Muscle of leg (tissue), 11 donors: ENCODE data around the gene TMEM18. TPM values are rescaled to one million over a fixed set of nuclear protein-coding genes. Genes with fewer than 3 reads are reported as not detected.

Source experiments
- DNase-seq: peaks from one replicate; pipeline ENCODE4 v3.0.0; 2013
- H3K27ac ChIP-seq: one replicate; pipeline ENCODE4 v1.5.1; 2013; ENCODE audit warnings: mild to moderate bottlenecking, low read length, control low read depth
- H3K27me3 ChIP-seq: one replicate; pipeline ENCODE4 v1.6.1; 2013; ENCODE audit warnings: low read length; ENCODE audit not compliant: control insufficient read depth, insufficient read depth
- H3K36me3 ChIP-seq: one replicate; pipeline ENCODE4 v1.6.1; 2013; ENCODE audit warnings: low read length; ENCODE audit not compliant: control insufficient read depth, insufficient read depth
- H3K4me1 ChIP-seq: one replicate; pipeline ENCODE4 v1.6.1; 2013; ENCODE audit warnings: low read length; ENCODE audit not compliant: control insufficient read depth, insufficient read depth
- H3K4me3 ChIP-seq: one replicate; pipeline ENCODE4 v1.5.1; 2013; ENCODE audit warnings: low read length, control low read depth
- H3K9me3 ChIP-seq: replicated peaks from 2 replicates; pipeline ENCODE4 v1.6.1; 2013; ENCODE audit warnings: low read depth, low read length; ENCODE audit not compliant: control insufficient read depth
- WGBS: methylation state at CpG from one replicate; pipeline ENCODE4 v1.1.5; 2013; ENCODE audit warnings: missing lambda C conversion rate; ENCODE audit not compliant: insufficient coverage; 5-methylcytosine and 5-hydroxymethylcytosine counted together
- polyA plus RNA-seq, 8 donors: library from polyadenylated mRNA; unstranded; fragments of 120-200 nt; gene quantifications; one replicate each; pipeline versions ENCODE4 v1.2.1 to v1.2.3, GENCODE V29; 2013; ENCODE audit warnings: inconsistent platforms in 1 of 8, low replicate concordance in 1 of 8; ENCODE audit not compliant: insufficient read length in 8 of 8, insufficient read depth in 1 of 8
- total RNA-seq: library from RNA; stranded (reverse); fragments of 120-200 nt; gene quantifications from one replicate; pipeline ENCODE4 v1.2.4, GENCODE V29; 2013

TMEM18 gene
- total and polyA plus RNA-seq, 9 donors, result 42.7 to 53.4 (median 46.4) TPM

- Histone ChIP-seq H3K27me3 (no peaks in the 10 kb centered on the region), H3K9me3 (no peaks in the 10 kb centered on the region), H3K4me3 (no peak overlapping the region), H3K4me1 (no peaks in the 10 kb centered on the region), H3K27ac (no peak overlapping the region), H3K36me3 (no peaks in the 10 kb centered on the region)
- DNase-seq, result no peak
- WGBS, result 65% methylated on average over 2 of the region's 5 CpGs
Observed at GRCh38 chr2:696463-696862, 19.3 kb upstream of the TMEM18 start.

DNA sequence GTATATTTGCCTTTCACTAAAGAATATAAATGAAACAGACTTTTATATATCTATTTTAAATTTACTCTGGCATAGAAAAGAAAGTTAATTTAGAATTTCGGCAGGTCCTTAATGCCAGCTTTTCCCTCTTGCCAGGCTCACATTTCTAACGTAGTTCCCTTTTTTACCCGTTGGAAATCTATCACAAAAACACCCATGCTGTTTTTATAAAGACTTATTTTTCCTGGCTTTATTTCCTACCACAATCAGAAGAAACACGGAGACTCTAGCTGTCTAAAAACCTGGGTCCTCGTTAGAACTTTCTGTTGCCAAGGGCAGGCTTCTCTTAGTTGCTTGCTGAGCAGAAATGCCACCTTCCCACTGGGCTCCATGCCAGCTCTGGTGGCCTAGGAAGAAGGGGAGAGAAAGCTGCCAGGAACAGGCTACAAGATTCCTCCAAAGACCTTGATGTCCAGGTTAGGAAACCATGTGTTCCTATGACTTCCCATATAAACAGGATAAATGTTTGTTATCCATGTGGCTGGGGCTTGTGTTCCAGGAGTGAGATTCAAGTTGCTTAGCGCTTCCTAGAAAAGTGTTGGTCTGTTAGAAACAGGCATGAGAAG is 17.8 kb upstream of the TMEM18 start:
- H3K27ac ChIP-seq, result no peak overlapping the region
- no peak overlapping the region for H3K4me3 ChIP-seq
- no peaks in the 10 kb centered on the region for H3K4me1 ChIP-seq
- H3K9me3 ChIP-seq, result no peaks in the 10 kb centered on the region
- no peak for DNase-seq
- WGBS, result 38% methylated on average over 3 of the region's 6 CpGs
- H3K27me3 ChIP-seq, result no peaks in the 10 kb centered on the region
- H3K36me3 ChIP-seq, result no peaks in the 10 kb centered on the region

- no peaks in the 10 kb centered on the region for H3K4me1 ChIP-seq
Observed at GRCh38 chr2:694174-694573, 17.0 kb upstream of the TMEM18 start.

DNA sequence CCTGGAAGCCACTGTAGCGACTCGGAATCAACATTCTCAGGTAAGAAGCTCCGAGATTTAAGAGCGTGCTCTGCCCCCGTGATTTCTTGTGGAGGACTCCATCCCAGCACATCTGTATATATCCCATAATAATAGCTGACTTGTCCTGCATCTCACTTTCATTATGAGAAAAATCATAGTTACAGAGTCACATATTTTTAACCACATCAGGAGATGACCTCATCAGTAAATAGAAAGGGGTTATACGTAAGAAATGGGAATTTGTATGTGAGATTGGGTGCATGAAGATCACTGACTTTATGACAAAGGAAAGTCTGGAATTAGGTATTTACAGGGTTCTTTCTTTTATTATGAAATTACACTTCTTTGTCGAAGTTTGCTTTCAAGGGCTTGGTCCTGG is 16.4 kb upstream of the TMEM18 start:
- Histone ChIP-seq H3K9me3 (no peaks in the 10 kb centered on the region), H3K4me3 (no peak overlapping the region), H3K36me3 (no peaks in the 10 kb centered on the region), H3K4me1 (no peaks in the 10 kb centered on the region), H3K27ac (no peak overlapping the region), H3K27me3 (peaks cover 2% of the 10 kb centered on the region)
- no peak for DNase-seq
- 90% methylated on average over 5 of the region's 7 CpGs for WGBS

More at GRCh38 chr2:694174-694573, 17.0 kb upstream of the TMEM18 start:
- Histone ChIP-seq H3K4me3 (no peak overlapping the region), H3K27ac (no peak overlapping the region), H3K27me3 (no peaks in the 10 kb centered on the region), H3K36me3 (no peaks in the 10 kb centered on the region), H3K9me3 (no peaks in the 10 kb centered on the region)
- WGBS, result no CpG with 5 or more reads among the region's 2 CpGs
- DNase-seq, result no peak

DNA sequence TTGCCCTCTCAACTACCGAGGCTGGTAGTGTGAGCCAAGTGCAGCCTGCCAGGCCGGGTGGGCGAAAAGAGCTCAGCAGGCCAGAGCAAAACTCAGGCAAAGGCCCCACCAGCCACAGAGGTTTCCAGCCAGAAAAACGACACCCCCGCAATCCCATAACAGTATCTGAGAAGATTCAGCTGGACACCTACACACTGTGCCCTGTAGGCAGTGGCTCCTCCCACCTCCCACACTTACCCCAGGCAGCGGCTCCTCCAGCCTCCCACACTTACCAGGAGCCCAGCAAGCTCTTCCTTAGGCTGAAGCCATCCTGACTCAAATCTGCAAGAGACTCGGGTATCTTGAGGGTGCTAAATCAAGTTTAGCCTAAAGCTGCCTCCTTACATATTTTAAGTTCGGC is 15.6 kb upstream of the TMEM18 start:
- DNase-seq, result no peak
- no peaks in the 10 kb centered on the region for H3K9me3 ChIP-seq
- H3K27me3 ChIP-seq, result peaks cover 2% of the 10 kb centered on the region
- 77% methylated on average over 4 of the region's 8 CpGs for WGBS
- H3K4me3 ChIP-seq, result no peak overlapping the region
- H3K27ac ChIP-seq, result no peak overlapping the region
- no peaks in the 10 kb centered on the region for H3K4me1 ChIP-seq
- no peaks in the 10 kb centered on the region for H3K36me3 ChIP-seq

- no peaks in the 10 kb centered on the region for H3K4me1 ChIP-seq
- no peaks in the 10 kb centered on the region for H3K36me3 ChIP-seq
- DNase-seq, result no peak
- H3K27ac ChIP-seq, result no peak overlapping the region
- H3K27me3 ChIP-seq, result peaks cover 2% of the 10 kb centered on the region
- no peak overlapping the region for H3K4me3 ChIP-seq
- WGBS, result 72% methylated on average over 29 of the region's 35 CpGs
- no peaks in the 10 kb centered on the region for H3K9me3 ChIP-seq
Observed at GRCh38 chr2:691821-692761, 14.9 kb upstream of the TMEM18 start.

- Histone ChIP-seq H3K9me3 (peaks cover under 1% of the 10 kb centered on the region), H3K4me1 (no peaks in the 10 kb centered on the region), H3K27me3 (peaks cover 2% of the 10 kb centered on the region), H3K36me3 (no peaks in the 10 kb centered on the region), H3K4me3 (no peak overlapping the region), H3K27ac (no peak overlapping the region)
- DNase-seq, result no peak
- WGBS, result 100% methylated on average over 2 of the region's 10 CpGs
Observed at GRCh38 chr2:690799-691198, 13.6 kb upstream of the TMEM18 start.

GRCh38 chr2:689877-690510 is 12.8 kb upstream of the TMEM18 start:
- 60% methylated on average over 10 of the region's 19 CpGs for WGBS
- DNase-seq, result no peak
- Histone ChIP-seq H3K27me3 (peaks cover 2% of the 10 kb centered on the region), H3K4me1 (no peaks in the 10 kb centered on the region), H3K9me3 (peaks cover 2% of the 10 kb centered on the region), H3K4me3 (no peak overlapping the region), H3K36me3 (no peaks in the 10 kb centered on the region), H3K27ac (no peak overlapping the region)

DNA sequence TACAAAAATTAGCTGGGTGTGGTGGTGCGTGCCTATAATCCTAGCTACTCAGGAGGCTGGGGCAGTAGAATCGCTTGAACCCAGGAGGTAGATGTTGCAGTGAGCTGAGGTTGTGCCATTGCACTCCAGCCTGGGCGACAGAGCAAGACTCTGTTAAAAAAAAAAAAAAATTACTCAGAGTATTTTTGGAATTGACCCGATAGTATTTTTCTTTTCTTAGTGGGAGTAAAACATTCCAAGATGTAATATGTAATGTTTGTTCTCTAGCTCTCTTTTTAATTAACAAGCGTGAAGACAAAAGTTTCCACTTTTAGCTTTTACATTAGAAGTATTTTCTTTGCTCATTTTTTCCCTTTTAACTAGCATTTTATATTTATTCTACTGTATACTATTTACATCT is 12.0 kb upstream of the TMEM18 start:
- H3K27me3 ChIP-seq, result peaks cover 2% of the 10 kb centered on the region
- no peak for DNase-seq
- no peaks in the 10 kb centered on the region for H3K4me1 ChIP-seq
- H3K4me3 ChIP-seq, result no peak overlapping the region
- 83% methylated on average over 2 of the region's 5 CpGs for WGBS
- H3K9me3 ChIP-seq, result peaks cover 2% of the 10 kb centered on the region
- H3K27ac ChIP-seq, result no peak overlapping the region
- H3K36me3 ChIP-seq, result no peaks in the 10 kb centered on the region

- DNase-seq, result no peak
- no peak overlapping the region for H3K4me3 ChIP-seq
- H3K36me3 ChIP-seq, result no peaks in the 10 kb centered on the region
- WGBS, result 81% methylated on average over 5 of the region's 7 CpGs
- no peaks in the 10 kb centered on the region for H3K4me1 ChIP-seq
- H3K27me3 ChIP-seq, result peaks cover 2% of the 10 kb centered on the region
- H3K27ac ChIP-seq, result no peak overlapping the region
- peaks cover 2% of the 10 kb centered on the region for H3K9me3 ChIP-seq
Observed at GRCh38 chr2:688504-689076, 11.4 kb upstream of the TMEM18 start.
